MM.1S (cell line): Measurements from ENCODE around the gene CAPN5.

Experiments used
- CTCF ChIP-seq: fragments of 300-600 bp; sonication (generic); IDR thresholded peaks from 2 replicates; pipeline ENCODE4 v1.5.1; 2016; ENCODE audit warnings: antibody characterized with exemption, low read length, mixed read lengths
- EZH2phosphoT487 ChIP-seq: fragments of 300-600 bp; sonication (generic); IDR thresholded peaks from 2 replicates; pipeline ENCODE4 v1.6.1; 2018; ENCODE audit warnings: antibody characterized with exemption, low read length

DNA sequence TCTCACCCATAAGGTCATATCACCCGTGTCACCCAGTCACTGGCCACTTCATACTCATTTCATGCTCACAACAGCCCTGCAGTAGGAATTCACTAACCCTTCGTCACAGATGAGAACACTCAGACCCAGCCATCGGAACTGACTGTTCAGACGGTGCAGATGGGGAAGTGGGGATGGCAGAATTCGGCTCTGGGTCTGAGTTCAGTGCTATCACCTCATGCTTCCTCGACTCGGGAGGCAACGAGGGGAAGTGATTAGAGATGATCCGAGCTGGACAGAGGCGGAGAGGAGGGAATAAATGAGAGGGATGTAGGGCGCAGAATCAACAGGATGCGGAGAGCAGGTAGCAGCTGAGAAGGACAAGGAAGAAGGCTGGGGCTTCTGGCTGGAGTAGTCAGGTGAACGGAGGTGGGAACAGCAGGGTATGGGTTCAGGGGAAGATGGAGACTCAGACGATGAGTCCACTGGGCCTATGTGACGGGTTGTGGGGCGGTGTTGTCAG lies 27.9 kb upstream of the CAPN5 start:
- TF ChIP-seq CTCF: no peak
- TF ChIP-seq EZH2phosphoT487: no peak
